HEK293 (cell line): Measurements from ENCODE around the gene COPZ1.

Source experiments
- CTCF ChIA-PET: fragments of 350-600 bp; formaldehyde crosslinking; extraction: SDS; loops from one replicate; lab custom pipeline; 2021; ENCODE audit warnings: antibody characterized with exemption; lab: Yijun Ruan, JAX
- POLR2A ChIA-PET: fragments of 300-600 bp; formaldehyde crosslinking; extraction: SDS; loops from one replicate; lab custom pipeline; 2020; ENCODE audit warnings: antibody characterized with exemption, inconsistent platforms; lab: Yijun Ruan, JAX
- H3K27ac ChIP-seq: fragments of 200-500 bp; sonication (Bioruptor generic); 2 replicates; pipeline ENCODE4 v1.5.1; 2014; ENCODE audit warnings: low read depth, low read length, control low read depth, inconsistent platforms; ENCODE audit errors: extremely low read depth
- H3K36me3 ChIP-seq, 2 experiments: fragments of 200-500 bp in 1 of 2; sonication (Bioruptor generic) in 1 of 2; 1 replicate in 1 of 2; 2 replicates in 1 of 2; pipeline ENCODE4 v1.5.1; 2014 to 2017; ENCODE audit warnings: inconsistent platforms in 2 of 2, low read length in 2 of 2; ENCODE audit not compliant: control insufficient read depth in 2 of 2, insufficient read depth in 1 of 2
- H3K4me1 ChIP-seq: fragments of 200-500 bp; sonication (Bioruptor generic); 2 replicates; pipeline ENCODE4 v1.5.1; 2014; ENCODE audit warnings: mild to moderate bottlenecking, low read length, inconsistent platforms; ENCODE audit not compliant: control insufficient read depth, insufficient read depth
- H3K4me3 ChIP-seq: 2 replicates; pipeline ENCODE4 v1.5.1; 2011; ENCODE audit warnings: low read depth, mild to moderate bottlenecking, control low read depth, low read length, moderate library complexity
- H3K9me3 ChIP-seq: fragments of 200-500 bp; sonication (Bioruptor generic); 2 replicates; pipeline ENCODE4 v1.5.1; 2014; ENCODE audit warnings: low read depth, low read length, inconsistent platforms; ENCODE audit not compliant: control insufficient read depth, insufficient read depth
- HIC1 ChIP-seq: fragments of 450-650 bp; formaldehyde crosslinking; IDR thresholded peaks from 2 replicates; pipeline ENCODE4 v1.5.1; 2016; ENCODE audit warnings: missing biosample characterization, missing genetic modification characterization
- IKZF3 ChIP-seq: fragments of 450-650 bp; IDR thresholded peaks from 2 replicates; pipeline ENCODE4 v1.5.0; 2018; ENCODE audit warnings: missing biosample characterization, mild to moderate bottlenecking, missing genetic modification characterization, moderate library complexity
- OVOL3 ChIP-seq: fragments of 450-650 bp; formaldehyde crosslinking; IDR thresholded peaks from 2 replicates; pipeline ENCODE4 v1.5.1; 2016; ENCODE audit warnings: missing biosample characterization, missing genetic modification characterization
- REPIN1 ChIP-seq: fragments of 450-650 bp; formaldehyde crosslinking; IDR thresholded peaks from 2 replicates; pipeline ENCODE4 v1.5.1; 2017; ENCODE audit warnings: missing biosample characterization, missing genetic modification characterization, low read depth
- SCRT2 ChIP-seq: fragments of 450-650 bp; formaldehyde crosslinking; IDR thresholded peaks from 2 replicates; pipeline ENCODE4 v1.5.1; 2016; ENCODE audit warnings: missing biosample characterization, missing genetic modification characterization
- ZBTB17 ChIP-seq: fragments of 450-650 bp; formaldehyde crosslinking; IDR thresholded peaks from 2 replicates; pipeline ENCODE4 v1.5.1; 2016; ENCODE audit warnings: missing biosample characterization, missing genetic modification characterization
- ZFP69B ChIP-seq: fragments of 450-650 bp; formaldehyde crosslinking; IDR thresholded peaks from 2 replicates; pipeline ENCODE4 v1.5.1; 2016; ENCODE audit warnings: missing biosample characterization, missing genetic modification characterization
- ZNF2 ChIP-seq: fragments of 450-650 bp; formaldehyde crosslinking; IDR thresholded peaks from 2 replicates; pipeline ENCODE4 v1.5.1; 2016; ENCODE audit warnings: missing biosample characterization, missing genetic modification characterization
- ZNF202 ChIP-seq: fragments of 450-650 bp; formaldehyde crosslinking; IDR thresholded peaks from 2 replicates; pipeline ENCODE4 v1.5.1; 2016; ENCODE audit warnings: missing biosample characterization, missing genetic modification characterization, borderline replicate concordance
- ZNF324 ChIP-seq: fragments of 450-650 bp; formaldehyde crosslinking; IDR thresholded peaks from 2 replicates; pipeline ENCODE4 v1.5.1; 2016; ENCODE audit warnings: missing biosample characterization, missing genetic modification characterization
- ZNF341 ChIP-seq: fragments of 450-650 bp; formaldehyde crosslinking; IDR thresholded peaks from 2 replicates; pipeline ENCODE4; 2016; ENCODE audit warnings: low read depth, missing biosample characterization, missing genetic modification characterization
- ZNF501 ChIP-seq: fragments of 450-650 bp; formaldehyde crosslinking; IDR thresholded peaks from 2 replicates; pipeline ENCODE4 v1.5.1; 2016; ENCODE audit warnings: missing biosample characterization, missing genetic modification characterization
- ZNF558 ChIP-seq: fragments of 450-650 bp; formaldehyde crosslinking; IDR thresholded peaks from 2 replicates; pipeline ENCODE4 v1.5.1; 2016; ENCODE audit warnings: missing biosample characterization, missing genetic modification characterization
- ZNF560 ChIP-seq: fragments of 450-650 bp; formaldehyde crosslinking; IDR thresholded peaks from 2 replicates; pipeline ENCODE4 v1.5.1; 2017; ENCODE audit warnings: missing biosample characterization, missing genetic modification characterization, borderline replicate concordance
- ZNF660 ChIP-seq: fragments of 450-650 bp; IDR thresholded peaks from 2 replicates; pipeline ENCODE4 v1.5.1; 2018; ENCODE audit warnings: missing biosample characterization, mild to moderate bottlenecking, missing genetic modification characterization
- ZNF701 ChIP-seq: fragments of 450-650 bp; formaldehyde crosslinking; IDR thresholded peaks from 2 replicates; pipeline ENCODE4 v1.5.1; 2016; ENCODE audit warnings: missing biosample characterization, missing genetic modification characterization
- ZNF792 ChIP-seq: fragments of 450-650 bp; formaldehyde crosslinking; IDR thresholded peaks from 2 replicates; pipeline ENCODE4 v1.5.1; 2016; ENCODE audit warnings: missing biosample characterization, missing genetic modification characterization
- ZNF843 ChIP-seq: fragments of 450-650 bp; formaldehyde crosslinking; IDR thresholded peaks from 2 replicates; pipeline ENCODE4 v1.5.1; 2016; ENCODE audit warnings: missing biosample characterization, missing genetic modification characterization
- ZXDB ChIP-seq: fragments of 450-650 bp; formaldehyde crosslinking; IDR thresholded peaks from 2 replicates; pipeline ENCODE4 v1.5.1; 2016; ENCODE audit warnings: missing biosample characterization, missing genetic modification characterization
- TF ChIP-seq, protein P1 (sequence below): fragments of 450-650 bp; formaldehyde crosslinking; IDR thresholded peaks from 2 replicates; pipeline ENCODE4 v1.5.1; 2016; ENCODE audit warnings: missing biosample characterization, missing genetic modification characterization
- TF ChIP-seq, protein P2 (sequence below): fragments of 450-650 bp; formaldehyde crosslinking; conservative IDR thresholded peaks from 2 replicates; pipeline ENCODE4 v1.5.1; 2016; ENCODE audit warnings: low read depth, missing biosample characterization, missing genetic modification characterization

COPZ1 gene

DNA sequence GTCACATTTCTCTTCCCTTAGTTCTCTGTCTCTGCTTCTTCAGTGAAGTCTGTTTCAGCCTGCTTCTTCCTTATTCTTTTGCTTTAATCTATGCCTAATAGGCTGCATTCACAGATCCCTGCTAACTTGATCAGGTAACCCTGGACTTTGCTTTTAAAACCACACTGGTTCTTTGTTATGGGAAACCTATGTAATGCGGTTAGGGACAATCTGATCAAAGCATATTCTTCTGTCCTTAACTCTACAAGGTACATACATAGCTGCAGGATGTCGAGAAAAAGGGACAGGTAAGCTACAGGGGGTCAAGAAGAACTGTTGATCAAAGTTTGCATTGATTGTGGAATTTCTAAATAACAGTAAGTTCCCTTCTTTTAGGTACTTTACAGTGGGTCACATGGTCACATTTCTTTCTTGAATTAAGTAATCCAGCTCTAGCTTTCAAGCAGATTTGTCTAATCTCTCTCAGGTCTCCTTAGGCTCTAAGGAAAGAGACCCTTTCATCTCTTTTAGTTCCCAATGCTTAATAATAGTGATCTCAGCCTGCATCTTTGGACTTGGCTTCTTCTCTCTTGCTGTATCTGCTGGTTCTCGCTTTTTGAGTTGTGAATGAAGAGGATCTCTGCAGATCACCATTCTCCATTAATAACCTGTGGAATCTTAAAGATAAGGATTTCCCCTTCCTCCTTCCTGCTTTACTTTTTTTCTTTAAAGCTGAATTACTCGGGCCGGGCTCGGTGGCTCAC, 3.8 kb downstream of the COPZ1 start (continued):
- TF ChIP-seq HIC1 (tag by site-specific recombination) (no peak), ZBTB17 (tag by site-specific recombination) (peak; percentile 33; the same call in 1 of the 2 replicates), ZNF701 (tag by site-specific recombination) (no peak), ZNF558 (tag by site-specific recombination) (no peak), ZXDB (peak; percentile 86), OVOL3 (tag by site-specific recombination) (no peak), ZNF2 (tag by site-specific recombination) (no peak), ZNF792 (tag by site-specific recombination) (no peak), SCRT2 (tag by site-specific recombination) (0 out of 2 replicates have a peak, but pooled peaks have one; percentile 26), ZNF324 (tag by site-specific recombination) (no peak)
- TF ChIP-seq, protein P1, sequence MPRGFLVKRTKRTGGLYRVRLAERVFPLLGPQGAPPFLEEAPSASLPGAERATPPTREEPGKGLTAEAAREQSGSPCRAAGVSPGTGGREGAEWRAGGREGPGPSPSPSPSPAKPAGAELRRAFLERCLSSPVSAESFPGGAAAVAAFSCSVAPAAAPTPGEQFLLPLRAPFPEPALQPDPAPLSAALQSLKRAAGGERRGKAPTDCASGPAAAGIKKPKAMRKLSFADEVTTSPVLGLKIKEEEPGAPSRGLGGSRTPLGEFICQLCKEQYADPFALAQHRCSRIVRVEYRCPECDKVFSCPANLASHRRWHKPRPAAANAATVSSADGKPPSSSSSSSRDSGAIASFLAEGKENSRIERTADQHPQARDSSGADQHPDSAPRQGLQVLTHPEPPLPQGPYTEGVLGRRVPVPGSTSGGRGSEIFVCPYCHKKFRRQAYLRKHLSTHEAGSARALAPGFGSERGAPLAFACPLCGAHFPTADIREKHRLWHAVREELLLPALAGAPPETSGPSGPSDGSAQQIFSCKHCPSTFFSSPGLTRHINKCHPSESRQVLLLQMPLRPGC (tag by site-specific recombination) = no peak
- TF ChIP-seq, all 188 proteins: peak for 3

GRCh38 chr12:54329759-54330158, 4.8 kb downstream of the COPZ1 start:
- H3K4me1 ChIP-seq = no peaks in the 10 kb centered on the region; the same call in 1 of the 2 replicates
- POLR2A ChIA-PET = interaction anchor here (1.4 to 1.7 kb wide), 2 partner anchors 43 to 50 kb away, joined by 3 to 6 read pairs; partner anchors contain the start of genes CBX5 and HNRNPA1
- peaks cover 0 to 6% of the 10 kb centered on the region in 2 experiments; a peak in 2 of 3 replicates for H3K36me3 ChIP-seq
- H3K9me3 ChIP-seq = no peaks in the 10 kb centered on the region
- TF ChIP-seq ZNF341 (tag by site-specific recombination) (peak; percentile 44), ZFP69B (no peak)
- TF ChIP-seq, all 188 proteins: peak for 1
- CTCF ChIA-PET = interaction anchor here (0.5 to 5.8 kb wide), 5 partner anchors 6 to 730 kb away, joined by 3 to 69 read pairs (median 4); no protein-coding TSS in a partner anchor
- no peak overlapping the region for H3K4me3 ChIP-seq
- H3K27ac ChIP-seq = no peak overlapping the region

- Histone ChIP-seq H3K4me1 (no peaks in the 10 kb centered on the region; the same call in 1 of the 2 replicates), H3K27ac (no peak overlapping the region), H3K36me3 (peaks cover 0 to 6% of the 10 kb centered on the region in 2 experiments; a peak in 2 of 3 replicates), H3K4me3 (no peak overlapping the region), H3K9me3 (no peaks in the 10 kb centered on the region)
- TF ChIP-seq HIC1 (tag by site-specific recombination) (no peak), ZBTB17 (tag by site-specific recombination) (peak; percentile 85), ZNF501 (tag by site-specific recombination) (no peak), ZNF843 (tag by site-specific recombination) (no peak), ZNF202 (tag by site-specific recombination) (no peak), ZNF660 (no peak), ZNF560 (tag by site-specific recombination) (no peak), REPIN1 (tag by site-specific recombination) (no peak), SCRT2 (tag by site-specific recombination) (no peak), IKZF3 (tag by site-specific recombination) (peak; percentile 25; the same call in 1 of the 2 replicates)
- TF ChIP-seq, protein P2, sequence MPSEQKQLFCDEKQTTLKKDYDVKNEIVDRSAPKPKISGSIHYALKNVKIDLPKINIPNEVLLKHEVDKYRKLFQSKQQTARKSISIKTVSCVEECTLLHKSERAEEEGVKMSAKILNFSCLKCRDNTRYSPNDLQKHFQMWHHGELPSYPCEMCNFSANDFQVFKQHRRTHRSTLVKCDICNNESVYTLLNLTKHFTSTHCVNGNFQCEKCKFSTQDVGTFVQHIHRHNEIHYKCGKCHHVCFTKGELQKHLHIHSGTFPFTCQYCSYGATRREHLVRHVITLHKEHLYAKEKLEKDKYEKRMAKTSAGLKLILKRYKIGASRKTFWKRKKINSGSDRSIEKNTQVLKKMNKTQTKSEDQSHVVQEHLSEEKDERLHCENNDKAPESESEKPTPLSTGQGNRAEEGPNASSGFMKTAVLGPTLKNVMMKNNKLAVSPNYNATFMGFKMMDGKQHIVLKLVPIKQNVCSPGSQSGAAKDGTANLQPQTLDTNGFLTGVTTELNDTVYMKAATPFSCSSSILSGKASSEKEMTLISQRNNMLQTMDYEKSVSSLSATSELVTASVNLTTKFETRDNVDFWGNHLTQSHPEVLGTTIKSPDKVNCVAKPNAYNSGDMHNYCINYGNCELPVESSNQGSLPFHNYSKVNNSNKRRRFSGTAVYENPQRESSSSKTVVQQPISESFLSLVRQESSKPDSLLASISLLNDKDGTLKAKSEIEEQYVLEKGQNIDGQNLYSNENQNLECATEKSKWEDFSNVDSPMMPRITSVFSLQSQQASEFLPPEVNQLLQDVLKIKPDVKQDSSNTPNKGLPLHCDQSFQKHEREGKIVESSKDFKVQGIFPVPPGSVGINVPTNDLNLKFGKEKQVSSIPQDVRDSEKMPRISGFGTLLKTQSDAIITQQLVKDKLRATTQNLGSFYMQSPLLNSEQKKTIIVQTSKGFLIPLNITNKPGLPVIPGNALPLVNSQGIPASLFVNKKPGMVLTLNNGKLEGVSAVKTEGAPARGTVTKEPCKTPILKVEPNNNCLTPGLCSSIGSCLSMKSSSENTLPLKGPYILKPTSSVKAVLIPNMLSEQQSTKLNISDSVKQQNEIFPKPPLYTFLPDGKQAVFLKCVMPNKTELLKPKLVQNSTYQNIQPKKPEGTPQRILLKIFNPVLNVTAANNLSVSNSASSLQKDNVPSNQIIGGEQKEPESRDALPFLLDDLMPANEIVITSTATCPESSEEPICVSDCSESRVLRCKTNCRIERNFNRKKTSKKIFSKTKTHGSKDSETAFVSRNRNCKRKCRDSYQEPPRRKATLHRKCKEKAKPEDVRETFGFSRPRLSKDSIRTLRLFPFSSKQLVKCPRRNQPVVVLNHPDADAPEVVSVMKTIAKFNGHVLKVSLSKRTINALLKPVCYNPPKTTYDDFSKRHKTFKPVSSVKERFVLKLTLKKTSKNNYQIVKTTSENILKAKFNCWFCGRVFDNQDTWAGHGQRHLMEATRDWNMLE = no peak
- ChIA-PET POLR2A (interaction anchor here (0.8 kb wide), 1 partner anchor 38 kb away, joined by 3 read pairs; no protein-coding TSS in a partner anchor), CTCF (interaction anchor here (0.5 to 0.7 kb wide), 3 partner anchors 62 to 345 kb away, joined by 3 read pairs; partner anchors contain the start of gene HOXC10)
These were observed 5.5 kb downstream of the COPZ1 start for GRCh38 chr12:54330442-54330841.
